Endothelial cell (in vitro differentiated cells): ENCODE measurements around the gene TBX15. TPM values are rescaled to one million over a fixed set of nuclear protein-coding genes. Genes with fewer than 3 reads are reported as not detected.

Experiments used
- DNase-seq: peaks from one replicate; pipeline ENCODE4 v3.0.0; 2021; ENCODE audit warnings: low spot score
- H3K27ac Mint-ChIP-seq: one replicate; pipeline ENCODE4 v1.8.0; 2021; ENCODE audit warnings: mixed read lengths, inconsistent platforms; ENCODE audit not compliant: unreplicated experiment
- H3K27me3 Mint-ChIP-seq: one replicate; pipeline ENCODE4 v1.8.0; 2021; ENCODE audit warnings: mild to moderate bottlenecking, moderate library complexity, mixed read lengths, inconsistent platforms; ENCODE audit not compliant: unreplicated experiment
- H3K36me3 Mint-ChIP-seq: one replicate; pipeline ENCODE4 v1.8.0; 2021; ENCODE audit warnings: mild to moderate bottlenecking, low read depth, mixed read lengths, inconsistent platforms; ENCODE audit not compliant: unreplicated experiment
- H3K4me1 Mint-ChIP-seq: one replicate; pipeline ENCODE4 v1.8.0; 2021; ENCODE audit warnings: mild to moderate bottlenecking, mixed read lengths, inconsistent platforms; ENCODE audit not compliant: unreplicated experiment
- H3K4me3 Mint-ChIP-seq: one replicate; pipeline ENCODE4 v1.8.0; 2021; ENCODE audit warnings: mild to moderate bottlenecking, mixed read lengths, inconsistent platforms; ENCODE audit not compliant: unreplicated experiment
- H3K9me3 Mint-ChIP-seq: one replicate; pipeline ENCODE4 v1.8.0; 2021; ENCODE audit warnings: mixed read lengths, inconsistent platforms; ENCODE audit not compliant: unreplicated experiment
- CTCF ChIP-seq: fragments of 200-600 bp; sonication (generic); IDR thresholded peaks from one replicate; pipeline ENCODE4 v1.5.0; 2021; ENCODE audit warnings: antibody characterized with exemption; ENCODE audit not compliant: unreplicated experiment
- total RNA-seq: library from RNA; stranded (reverse); fragmentation: NEBNext Ultra II Directional; extraction: Animal tissue kit (Norgen Biotek cat#: 25700); gene quantifications from one replicate; pipeline ENCODE4 v1.2.1, GENCODE V29; 2021; ENCODE audit not compliant: unreplicated experiment

TBX15 gene
- total RNA-seq, 1 donor from 2014 or later = 38.0 TPM

GRCh38 chr1:118914379-118915161 is 73.6 kb downstream of the TBX15 start:
- no peak for DNase-seq
- Mint-ChIP-seq H3K27ac (no peak overlapping the region), H3K27me3 (no peaks in the 10 kb centered on the region), H3K9me3 (no peaks in the 10 kb centered on the region), H3K4me1 (no peaks in the 10 kb centered on the region), H3K4me3 (no peak overlapping the region), H3K36me3 (peaks cover 56% of the 10 kb centered on the region)
- TF ChIP-seq CTCF = no peak

- Mint-ChIP-seq H3K36me3 (peaks cover 51% of the 10 kb centered on the region), H3K9me3 (no peaks in the 10 kb centered on the region), H3K27ac (no peak overlapping the region), H3K27me3 (no peaks in the 10 kb centered on the region), H3K4me3 (no peak overlapping the region), H3K4me1 (no peaks in the 10 kb centered on the region)
- TF ChIP-seq CTCF = no peak
- no peak for DNase-seq
Observed at GRCh38 chr1:118913818-118914217, 74.3 kb downstream of the TBX15 start.

GRCh38 chr1:118912574-118912973 is 75.6 kb downstream of the TBX15 start:
- Mint-ChIP-seq H3K4me1 (no peaks in the 10 kb centered on the region), H3K27ac (no peak overlapping the region), H3K4me3 (no peak overlapping the region), H3K27me3 (peaks cover 4% of the 10 kb centered on the region), H3K9me3 (no peaks in the 10 kb centered on the region), H3K36me3 (peaks cover 46% of the 10 kb centered on the region)
- TF ChIP-seq CTCF = no peak
- no peak for DNase-seq

GRCh38 chr1:118911571-118911970 is 76.6 kb downstream of the TBX15 start:
- TF ChIP-seq CTCF = no peak
- Mint-ChIP-seq H3K9me3 (no peaks in the 10 kb centered on the region), H3K4me3 (no peak overlapping the region), H3K27me3 (peaks cover 5% of the 10 kb centered on the region), H3K4me1 (no peaks in the 10 kb centered on the region), H3K36me3 (peaks cover 45% of the 10 kb centered on the region), H3K27ac (no peak overlapping the region)
- no peak for DNase-seq

GRCh38 chr1:118907466-118907865 is 80.7 kb downstream of the TBX15 start:
- H3K36me3 Mint-ChIP-seq = peaks cover 41% of the 10 kb centered on the region
- no peak for TF ChIP-seq CTCF

More at GRCh38 chr1:118907466-118907865, 80.7 kb downstream of the TBX15 start:
- H3K9me3 Mint-ChIP-seq = no peaks in the 10 kb centered on the region
- H3K27ac Mint-ChIP-seq = no peak overlapping the region
- H3K27me3 Mint-ChIP-seq = peaks cover 5% of the 10 kb centered on the region
- no peak for DNase-seq
- no peak overlapping the region for H3K4me3 Mint-ChIP-seq
- no peaks in the 10 kb centered on the region for H3K4me1 Mint-ChIP-seq
